ENCODE data around the gene USP44. TPM values are rescaled to one million over a fixed set of nuclear protein-coding genes. Genes with fewer than 3 reads are reported as not detected.

Gene USP44
- total RNA-seq, 2 donors from 2014 or later, result 2.8 to 3.1 TPM

GRCh38 chr12:95481888-95482287, 69.4 kb downstream of the USP44 start:
- H3K36me3 ChIP-seq, result no peaks in the 10 kb centered on the region
- WGBS, result 83% methylated on average over 7 of the region's 7 CpGs

DNA sequence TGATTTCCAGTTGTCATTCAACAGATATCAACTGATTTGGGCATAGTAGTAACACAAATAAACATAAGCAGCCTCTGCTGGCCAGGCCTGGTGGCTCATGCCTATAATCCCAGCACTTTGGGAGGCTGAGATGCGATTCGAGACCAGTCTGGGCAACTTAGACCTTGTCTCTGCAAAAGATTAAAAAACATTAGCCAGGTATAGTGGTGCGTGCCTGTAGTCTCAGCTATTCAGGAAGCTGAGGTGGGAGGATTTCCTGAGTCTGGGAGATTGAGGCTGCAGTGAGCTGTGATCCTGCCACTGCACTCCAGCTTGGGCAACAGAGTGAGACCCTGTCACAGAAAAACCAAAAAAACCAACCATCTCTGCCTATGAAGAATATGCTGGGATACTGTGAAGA, 70.2 kb downstream of the USP44 start:
- H3K4me3 ChIP-seq, result no peak overlapping the region
- H3K27ac ChIP-seq, result no peak overlapping the region
- no peaks in the 10 kb centered on the region for H3K9me3 ChIP-seq
- TF ChIP-seq CTCF (IDR thresholded peaks at IDR 0.05), result no peak
- intact Hi-C loops (cut with DNase I), result no loop called here
- 79% methylated on average over 3 of the region's 3 CpGs for WGBS
- DNase-seq (ENCODE audit: low spot score), result no peak
- no peaks in the 10 kb centered on the region for H3K36me3 ChIP-seq
- H3K4me1 ChIP-seq (replicated peaks), result no peaks in the 10 kb centered on the region
- no peaks in the 10 kb centered on the region for H3K27me3 ChIP-seq (replicated peaks; ENCODE audit: insufficient read depth)

More at GRCh38 chr12:95481888-95482287, 69.4 kb downstream of the USP44 start:
- Histone ChIP-seq H3K27me3 (replicated peaks; ENCODE audit: insufficient read depth) (no peaks in the 10 kb centered on the region), H3K27ac (no peak overlapping the region), H3K9me3 (no peaks in the 10 kb centered on the region), H3K4me3 (no peak overlapping the region), H3K4me1 (replicated peaks) (no peaks in the 10 kb centered on the region)
- intact Hi-C loops (cut with DNase I), result no loop called here
- DNase-seq (ENCODE audit: low spot score), result no peak
- TF ChIP-seq POLR2AphosphoS5 (IDR thresholded peaks at IDR 0.05), result no peak
- no peak for TF ChIP-seq CTCF (IDR thresholded peaks at IDR 0.05)
- no peak for TF ChIP-seq POLR2A (IDR thresholded peaks at IDR 0.05)

GRCh38 chr12:95480230-95480629, 71.0 kb downstream of the USP44 start:
- Histone ChIP-seq H3K27me3 (replicated peaks; ENCODE audit: insufficient read depth) (no peaks in the 10 kb centered on the region), H3K4me1 (replicated peaks) (no peaks in the 10 kb centered on the region), H3K4me3 (no peak overlapping the region), H3K9me3 (no peaks in the 10 kb centered on the region), H3K36me3 (no peaks in the 10 kb centered on the region), H3K27ac (no peak overlapping the region)
- TF ChIP-seq POLR2AphosphoS5 (IDR thresholded peaks at IDR 0.05) (no peak), POLR2A (IDR thresholded peaks at IDR 0.05) (no peak), CTCF (IDR thresholded peaks at IDR 0.05) (no peak)
- intact Hi-C loops (cut with DNase I), result no loop called here
- no peak for DNase-seq (ENCODE audit: low spot score)
- 55% methylated on average over 2 of the region's 2 CpGs for WGBS

DNA sequence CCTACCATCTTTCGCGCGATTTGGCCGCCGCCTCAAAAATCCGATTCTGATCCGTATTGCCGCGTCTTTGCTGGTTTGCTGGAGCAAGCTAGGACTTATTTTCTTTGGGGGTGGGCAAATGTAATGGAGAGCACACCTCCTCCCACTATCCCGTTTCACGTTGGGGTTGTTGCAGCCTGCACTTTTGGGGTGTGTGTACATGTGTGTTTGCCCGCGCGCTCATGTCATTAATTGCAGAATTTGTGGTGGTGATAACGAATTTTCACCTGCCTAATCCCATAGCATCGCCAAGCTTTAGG, 76.7 kb downstream of the USP44 start:
- Histone ChIP-seq H3K36me3 (no peaks in the 10 kb centered on the region), H3K27me3 (replicated peaks; ENCODE audit: insufficient read depth) (no peaks in the 10 kb centered on the region), H3K9me3 (no peaks in the 10 kb centered on the region), H3K27ac (peak overlapping the region; percentile 86 to 92), H3K4me3 (peak overlapping the region; percentile 83 to 95), H3K4me1 (replicated peaks) (no peaks in the 10 kb centered on the region)
- intact Hi-C loops (cut with DNase I), result loop anchor here (5.0 to 10.0 kb wide), 5 partner anchors 60 to 402 kb away; partner anchors contain the start of genes FGD6, NR2C1 and VEZT
- no peak for DNase-seq (ENCODE audit: low spot score)
- under 1% methylated on average over 16 of the region's 16 CpGs for WGBS
- TF ChIP-seq POLR2A (IDR thresholded peaks at IDR 0.05) (no peak), CTCF (IDR thresholded peaks at IDR 0.05) (no peak), POLR2AphosphoS5 (IDR thresholded peaks at IDR 0.05) (no peak)

DNA sequence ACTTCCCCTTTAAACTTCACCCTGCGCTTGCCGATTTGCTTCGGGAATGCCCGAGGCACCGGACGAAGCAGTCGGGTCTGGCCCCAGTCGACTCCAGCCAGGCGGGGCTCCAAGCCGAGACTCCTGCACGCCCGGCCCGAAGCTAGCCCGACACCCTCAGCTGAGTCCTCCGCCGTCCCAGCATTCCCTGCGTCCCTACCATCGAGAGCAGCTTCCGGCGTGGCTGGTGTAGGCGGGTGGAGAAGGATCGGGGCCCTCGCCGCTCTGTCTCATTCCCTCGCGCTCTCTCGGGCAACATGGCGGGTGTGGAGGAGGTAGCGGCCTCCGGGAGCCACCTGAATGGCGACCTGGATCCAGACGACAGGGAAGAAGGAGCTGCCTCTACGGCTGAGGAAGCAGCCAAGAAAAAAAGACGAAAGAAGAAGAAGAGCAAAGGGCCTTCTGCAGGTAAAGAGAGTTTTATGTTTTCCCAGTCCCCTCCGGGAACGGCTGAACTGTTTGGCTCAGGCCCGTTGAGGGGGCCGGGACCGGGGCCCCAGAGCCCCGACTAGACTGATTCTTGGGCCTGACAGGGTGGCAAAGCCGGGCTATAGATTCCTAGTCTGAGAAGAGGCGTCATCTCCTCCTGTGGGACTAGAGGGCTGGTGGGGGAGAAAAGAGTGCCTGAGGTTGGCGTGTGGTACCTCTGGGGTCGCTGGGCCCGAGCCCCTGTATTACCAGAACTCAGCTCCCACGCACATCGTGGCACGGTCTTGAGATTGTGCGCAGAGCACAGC, 77.2 kb downstream of the USP44 start, which contains the start of gene METAP2:
TSS of gene METAP2 (plus strand) at position 269 of the 776 bp plus-strand sequence. CDS start at position 297, 28 bp downstream.
- Histone ChIP-seq H3K36me3 (no peaks in the 10 kb centered on the region), H3K4me3 (peak within 1 kb of the TSS; percentile 83 to 95), H3K4me1 (replicated peaks) (no peaks in the 10 kb centered on the region), H3K27me3 (replicated peaks; ENCODE audit: insufficient read depth) (no peaks in the 10 kb centered on the region), H3K9me3 (no peaks in the 10 kb centered on the region), H3K27ac (peak within 1 kb of the TSS; percentile 86 to 92)
- under 1% methylated on average over 44 of the region's 49 CpGs for WGBS
- TF ChIP-seq CTCF (IDR thresholded peaks at IDR 0.05) (peak in 1 of 4 experiments; percentile 7), POLR2AphosphoS5 (IDR thresholded peaks at IDR 0.05) (peak; percentile 94), POLR2A (IDR thresholded peaks at IDR 0.05) (peak; percentile 77)
- peak; percentile 97 for DNase-seq (ENCODE audit: low spot score)
- intact Hi-C loops (cut with DNase I), result loop anchor here (5.0 to 10.0 kb wide), 5 partner anchors 61 to 402 kb away; partner anchors contain the start of genes FGD6, NR2C1 and VEZT

All from prostate gland (tissue), 2 donors.